Cardiac fibroblast (primary cell): Measurements from ENCODE around the gene RPP25L.
A peak's percentile ranks its signal among the peaks of the same experiment; 100 is the strongest.

Experiments
- DNase-seq, 2 donors: peaks; one replicate each; pipeline versions ENCODE4 v3.0.0 to v3.0.0-alpha.2; 2010; ENCODE audit warnings: low read depth in 2 of 2
- H3K4me3 ChIP-seq, 2 donors: replicated peaks in 1 of 2; 1 replicate in 1 of 2; 2 replicates in 1 of 2; pipeline ENCODE4 v1.5.1; 2011; ENCODE audit warnings: low read depth in 2 of 2, low read length in 2 of 2, mild to moderate bottlenecking in 2 of 2, moderate library complexity in 1 of 2
- TF ChIP-seq, protein P1 (sequence below): IDR thresholded peaks from one replicate; pipeline ENCODE4 v1.5.1; 2011; ENCODE audit warnings: low read depth, mild to moderate bottlenecking, low read length, inconsistent platforms

RPP25L gene

DNA sequence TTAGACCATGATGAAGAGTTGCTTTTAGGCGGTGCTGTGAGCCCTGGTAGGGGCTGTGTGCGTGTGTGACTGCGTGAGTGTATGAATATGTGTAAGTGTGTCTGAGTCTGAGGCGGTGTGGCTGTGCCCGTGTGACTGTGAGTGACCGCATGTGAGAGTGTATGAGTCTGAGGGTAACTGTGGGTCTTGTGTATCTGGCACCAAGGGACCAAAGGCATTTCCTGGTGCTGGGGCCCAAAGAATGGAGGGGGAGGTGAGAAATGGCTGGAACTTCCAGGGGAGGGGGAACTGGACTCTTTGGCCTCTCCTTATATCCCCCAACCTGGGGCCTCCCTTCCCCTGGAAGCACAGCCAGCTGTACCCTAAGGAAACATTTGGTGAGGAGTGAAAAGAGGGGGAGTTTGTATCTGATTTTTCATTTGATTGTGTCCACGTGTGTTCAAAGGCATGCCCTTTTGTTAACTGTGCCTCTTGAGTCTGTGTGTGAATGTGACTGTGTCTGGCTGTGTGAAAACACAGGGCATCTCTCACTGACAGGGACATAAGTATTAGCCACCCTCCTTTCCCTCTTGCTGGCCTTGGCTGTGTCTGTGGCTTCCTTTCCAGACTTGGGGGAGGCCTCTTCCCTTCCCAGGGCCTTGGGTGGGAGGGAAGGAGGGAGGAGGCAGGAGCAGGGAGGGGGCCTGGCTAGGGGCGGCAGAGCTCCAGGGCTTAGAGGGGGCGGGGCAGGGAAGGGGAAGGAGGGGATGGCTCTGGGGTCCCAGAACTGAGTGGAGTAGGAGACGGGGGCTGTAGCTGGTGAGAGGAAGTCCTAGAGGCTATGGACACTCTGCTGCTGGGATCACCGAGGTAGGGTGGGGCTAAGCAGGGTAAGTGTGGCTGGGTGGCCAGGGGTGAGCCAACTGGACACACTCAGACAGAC is 41.5 kb upstream of the RPP25L start:
- H3K4me3 ChIP-seq: no peak overlapping the region
- TF ChIP-seq, protein P1, sequence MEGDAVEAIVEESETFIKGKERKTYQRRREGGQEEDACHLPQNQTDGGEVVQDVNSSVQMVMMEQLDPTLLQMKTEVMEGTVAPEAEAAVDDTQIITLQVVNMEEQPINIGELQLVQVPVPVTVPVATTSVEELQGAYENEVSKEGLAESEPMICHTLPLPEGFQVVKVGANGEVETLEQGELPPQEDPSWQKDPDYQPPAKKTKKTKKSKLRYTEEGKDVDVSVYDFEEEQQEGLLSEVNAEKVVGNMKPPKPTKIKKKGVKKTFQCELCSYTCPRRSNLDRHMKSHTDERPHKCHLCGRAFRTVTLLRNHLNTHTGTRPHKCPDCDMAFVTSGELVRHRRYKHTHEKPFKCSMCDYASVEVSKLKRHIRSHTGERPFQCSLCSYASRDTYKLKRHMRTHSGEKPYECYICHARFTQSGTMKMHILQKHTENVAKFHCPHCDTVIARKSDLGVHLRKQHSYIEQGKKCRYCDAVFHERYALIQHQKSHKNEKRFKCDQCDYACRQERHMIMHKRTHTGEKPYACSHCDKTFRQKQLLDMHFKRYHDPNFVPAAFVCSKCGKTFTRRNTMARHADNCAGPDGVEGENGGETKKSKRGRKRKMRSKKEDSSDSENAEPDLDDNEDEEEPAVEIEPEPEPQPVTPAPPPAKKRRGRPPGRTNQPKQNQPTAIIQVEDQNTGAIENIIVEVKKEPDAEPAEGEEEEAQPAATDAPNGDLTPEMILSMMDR: no peak
- DNase-seq: peak; percentile 49 to 74

DNA sequence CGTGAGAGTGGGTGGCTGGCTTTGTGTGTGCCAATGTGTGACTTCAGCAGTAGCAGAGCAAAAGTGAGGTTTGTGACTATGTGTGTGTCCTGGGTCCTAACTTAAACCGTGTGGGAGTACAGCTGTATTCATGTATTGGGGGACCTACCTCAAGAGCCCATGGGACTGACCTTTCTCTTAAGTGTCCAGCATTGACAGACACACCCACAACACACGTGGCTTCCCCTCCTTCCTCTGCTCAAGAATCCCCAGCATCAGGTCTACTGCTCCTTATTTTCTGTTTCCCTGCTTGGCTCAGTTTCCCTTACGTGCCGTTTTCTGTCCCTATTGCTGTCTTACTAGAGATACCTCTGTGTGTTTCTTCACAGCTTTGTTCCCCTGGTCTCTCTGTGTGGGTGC is 40.7 kb upstream of the RPP25L start:
- peak in 1 of 2 donors; percentile 31 for DNase-seq
- H3K4me3 ChIP-seq: peak overlapping the region; percentile 25 to 42
- TF ChIP-seq, protein P1: no peak

DNA sequence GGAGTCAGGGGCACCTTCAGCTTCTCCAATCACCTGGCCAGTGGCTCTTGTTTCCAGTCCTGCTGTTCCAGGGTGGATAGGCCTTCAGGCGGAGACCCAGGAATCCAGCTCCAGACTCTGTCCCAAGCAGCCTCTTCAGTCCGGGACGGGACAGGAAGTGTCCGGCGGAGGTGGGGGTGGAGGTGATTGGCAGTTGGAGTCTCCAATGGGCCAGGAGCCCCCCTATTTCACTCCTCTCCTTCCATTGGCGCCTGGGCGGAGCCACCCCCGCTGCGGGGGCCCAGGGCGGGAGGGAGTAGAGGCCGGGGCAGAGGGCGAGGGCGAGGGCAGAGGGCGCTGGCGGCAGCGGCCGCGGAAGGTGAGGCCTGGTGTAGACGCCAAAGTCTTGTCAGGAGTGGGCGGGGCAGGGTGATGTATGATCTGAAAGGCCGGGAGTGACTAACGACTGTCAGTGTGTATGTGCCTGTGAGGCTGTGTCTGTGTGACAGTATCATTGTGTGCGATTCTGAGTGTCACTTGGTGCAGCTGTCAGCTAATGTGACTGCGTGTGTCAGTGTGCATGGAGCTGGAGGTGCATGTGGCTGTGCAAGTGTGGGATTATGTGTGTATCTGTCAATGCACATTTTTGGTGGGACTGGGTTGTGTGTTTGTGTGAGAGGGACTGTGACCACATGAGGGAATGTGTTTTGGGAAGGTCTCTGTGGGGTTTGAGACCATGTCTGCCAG is 40.1 kb upstream of the RPP25L start, which contains the start of gene IL11RA:
Gene IL11RA, plus strand, starts transcription at position 310 of the 726 bp plus-strand sequence. CDS start 3,033 bp downstream, outside the sequence.
- DNase-seq: peak; percentile 89 to 91
- H3K4me3 ChIP-seq: peak within 1 kb of the TSS; percentile 25 to 42
- TF ChIP-seq, protein P1: no peak

DNA sequence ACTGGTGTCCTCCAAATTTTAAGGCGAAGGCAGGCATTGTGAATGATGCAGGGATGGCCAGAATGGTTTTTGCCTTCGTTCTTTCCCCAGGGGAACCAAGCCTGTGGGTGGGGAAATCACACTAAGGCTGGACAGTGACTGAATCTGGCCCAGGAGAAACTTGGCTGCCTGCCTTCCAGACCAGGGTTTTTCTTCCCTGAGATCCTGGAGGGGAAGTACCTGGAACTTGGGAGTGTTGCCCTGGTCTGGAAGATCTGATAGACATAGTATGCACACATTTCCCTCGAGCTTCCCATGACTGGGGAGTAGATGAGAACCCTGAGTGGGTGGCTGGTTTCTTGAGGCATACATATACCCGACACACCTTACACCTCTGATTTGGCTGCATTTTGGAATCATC is 39.4 kb upstream of the RPP25L start:
- H3K4me3 ChIP-seq: peak overlapping the region; percentile 25 to 42
- TF ChIP-seq, protein P1: no peak
- DNase-seq: peak; percentile 64 to 71

DNA sequence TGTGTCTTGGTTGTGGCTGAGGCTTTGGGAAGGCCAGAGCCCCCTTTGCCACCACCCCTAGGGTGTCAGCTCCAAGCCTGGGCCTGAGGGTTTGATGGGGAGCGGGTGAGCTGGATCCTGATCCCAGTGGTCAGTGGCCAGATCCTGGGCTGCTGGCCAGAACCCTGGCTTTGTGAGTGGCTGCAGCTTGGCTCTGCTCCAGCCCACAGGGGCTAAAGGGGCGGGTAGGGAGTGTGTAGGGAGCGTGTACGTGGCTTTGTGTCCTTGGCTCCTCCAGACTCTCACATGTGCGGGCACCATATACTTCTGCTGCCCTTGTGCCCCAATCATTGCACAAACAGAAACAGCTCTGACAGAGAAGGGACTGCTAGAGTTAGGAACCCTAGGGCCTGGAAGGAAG is 38.9 kb upstream of the RPP25L start:
- TF ChIP-seq, protein P1: no peak
- peak; percentile 25 to 65 for DNase-seq

DNA sequence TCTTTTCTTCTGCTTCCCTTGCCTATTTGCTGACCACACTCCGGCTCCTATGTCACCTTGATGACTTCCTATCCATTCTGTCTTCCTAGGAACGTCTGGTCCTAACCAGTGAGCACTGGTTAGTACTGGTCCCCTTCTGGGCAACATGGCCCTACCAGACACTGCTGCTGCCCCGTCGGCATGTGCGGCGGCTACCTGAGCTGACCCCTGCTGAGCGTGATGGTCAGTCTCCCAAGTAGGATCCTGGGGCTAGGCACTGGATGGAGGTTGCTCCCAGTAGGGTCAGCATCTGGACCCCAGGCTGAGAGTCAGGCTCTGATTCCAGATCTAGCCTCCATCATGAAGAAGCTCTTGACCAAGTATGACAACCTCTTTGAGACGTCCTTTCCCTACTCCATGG is 36.8 kb upstream of the RPP25L start:
- no peak for DNase-seq
- TF ChIP-seq, protein P1: no peak
- no peak overlapping the region for H3K4me3 ChIP-seq

More for the DNA sequence above, 38.9 kb upstream of the RPP25L start:
- H3K4me3 ChIP-seq: no peak overlapping the region
